Testis (tissue), 3 donors: Measurements from ENCODE around the gene RASGRF1. TPM values are rescaled to one million over a fixed set of nuclear protein-coding genes. Genes with fewer than 3 reads are reported as not detected.

Experiments used
- DNase-seq: peaks from one replicate; pipeline ENCODE4 v3.0.0-alpha.2; 2019
- H3K27ac ChIP-seq, 2 donors: fragments of 200-600 bp; sonication (generic); one replicate each; pipeline ENCODE4 v1.5.1; 2019
- H3K27me3 ChIP-seq: fragments of 200-600 bp; sonication (generic); one replicate; pipeline ENCODE4 v1.5.1; 2019
- H3K36me3 ChIP-seq: fragments of 200-600 bp; sonication (generic); one replicate; pipeline ENCODE4 v1.5.1; 2017; ENCODE audit warnings: low read depth; ENCODE audit errors: missing control alignments
- H3K4me1 ChIP-seq: fragments of 200-600 bp; sonication (generic); one replicate; pipeline ENCODE4 v1.5.1; 2019
- H3K4me3 ChIP-seq, 2 donors: fragments of 200-600 bp; sonication (generic); one replicate each; pipeline ENCODE4 v1.5.1; 2017 to 2019
- H3K9me3 ChIP-seq: fragments of 200-600 bp; sonication (generic); one replicate; pipeline ENCODE4 v1.5.1; 2017
- POLR2A ChIP-seq: fragments of 450-650 bp; IDR thresholded peaks from one replicate; pipeline ENCODE4 v1.6.1; 2017; ENCODE audit warnings: antibody characterized with exemption, mild to moderate bottlenecking, moderate library complexity
- WGBS, 2 donors: methylation state at CpG; one replicate each; pipeline ENCODE4 v1.1.5; 2018; 5-methylcytosine and 5-hydroxymethylcytosine counted together
- intact Hi-C: fragments of 100-400 bp; cut with DNase I; formaldehyde crosslinking; loops from one replicate; pipeline ENCODE4 v1.15.1; 2023; ENCODE audit warnings: low total_unique reads
- polyA plus RNA-seq: library from polyadenylated mRNA; stranded (reverse); fragments of 350-450 nt; fragmentation: Illumina TruSeq; extraction: RNeasy Lipid Tissue Mini Kit (QIAGEN cat#74804); gene quantifications from one replicate; pipeline ENCODE4 v1.2.3, GENCODE V29; 2014; ENCODE audit warnings: low read depth, low replicate concordance; ENCODE audit not compliant: insufficient read depth
- total RNA-seq, 2 donors: library from RNA; depleted of rRNA; stranded (reverse); fragments of >200 nt; gene quantifications; one replicate each; pipeline ENCODE4 v1.2.3, GENCODE V29; 2016
- TF ChIP-seq, protein P1 (sequence below), 3 experiments: fragments of 450-650 bp in 2 of 3; fragments of 200-600 bp in 1 of 3; sonication (generic) in 1 of 3; IDR thresholded peaks; one replicate each; pipeline ENCODE4 v1.5.1; 2016 to 2019; ENCODE audit warnings: antibody characterized with exemption in 3 of 3, mild to moderate bottlenecking in 2 of 3, moderate library complexity in 1 of 3

The RASGRF1 gene
- total and polyA plus RNA-seq, 3 donors from 2014 or later, result 2.6 to 3.3 (median 3.1) TPM

DNA sequence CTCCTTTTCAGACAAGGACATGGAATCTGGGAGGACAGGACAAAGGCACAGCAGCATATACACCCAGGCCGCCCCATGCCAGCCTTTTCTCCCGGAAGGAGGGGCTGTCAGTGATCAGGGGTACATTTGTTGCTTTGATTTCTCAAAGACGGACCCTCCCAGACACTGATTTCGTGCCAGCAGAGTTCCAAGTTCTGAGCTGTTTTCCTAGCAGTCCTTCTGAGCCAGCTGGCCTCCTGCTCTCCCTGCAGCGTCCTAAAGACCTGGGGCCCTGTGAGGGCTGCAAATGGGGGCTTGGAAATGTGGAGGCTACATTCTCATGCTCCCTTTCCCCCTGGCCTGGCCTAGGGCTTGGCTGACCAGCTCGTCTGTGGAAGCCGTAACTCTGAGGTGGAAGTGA, 168.1 kb downstream of the RASGRF1 start:
- Histone ChIP-seq H3K9me3 (no peaks in the 10 kb centered on the region), H3K4me1 (peaks cover 3% of the 10 kb centered on the region), H3K27me3 (no peaks in the 10 kb centered on the region), H3K4me3 (no peak overlapping the region), H3K36me3 (no peaks in the 10 kb centered on the region), H3K27ac (no peak overlapping the region)
- DNase-seq, result no peak
- intact Hi-C loops, result no loop called here
- TF ChIP-seq, protein P1, sequence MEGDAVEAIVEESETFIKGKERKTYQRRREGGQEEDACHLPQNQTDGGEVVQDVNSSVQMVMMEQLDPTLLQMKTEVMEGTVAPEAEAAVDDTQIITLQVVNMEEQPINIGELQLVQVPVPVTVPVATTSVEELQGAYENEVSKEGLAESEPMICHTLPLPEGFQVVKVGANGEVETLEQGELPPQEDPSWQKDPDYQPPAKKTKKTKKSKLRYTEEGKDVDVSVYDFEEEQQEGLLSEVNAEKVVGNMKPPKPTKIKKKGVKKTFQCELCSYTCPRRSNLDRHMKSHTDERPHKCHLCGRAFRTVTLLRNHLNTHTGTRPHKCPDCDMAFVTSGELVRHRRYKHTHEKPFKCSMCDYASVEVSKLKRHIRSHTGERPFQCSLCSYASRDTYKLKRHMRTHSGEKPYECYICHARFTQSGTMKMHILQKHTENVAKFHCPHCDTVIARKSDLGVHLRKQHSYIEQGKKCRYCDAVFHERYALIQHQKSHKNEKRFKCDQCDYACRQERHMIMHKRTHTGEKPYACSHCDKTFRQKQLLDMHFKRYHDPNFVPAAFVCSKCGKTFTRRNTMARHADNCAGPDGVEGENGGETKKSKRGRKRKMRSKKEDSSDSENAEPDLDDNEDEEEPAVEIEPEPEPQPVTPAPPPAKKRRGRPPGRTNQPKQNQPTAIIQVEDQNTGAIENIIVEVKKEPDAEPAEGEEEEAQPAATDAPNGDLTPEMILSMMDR (IDR thresholded peaks at IDR 0.05), result no peak
- no peak for TF ChIP-seq POLR2A
- WGBS, 2 donors, result 69 to 72% methylated on average over 7 of the region's 7 CpGs

GRCh38 chr15:78921940-78922339, 168.6 kb downstream of the RASGRF1 start:
- WGBS, 2 donors, result 89 to 97% methylated on average over 4 to 14 of the region's 14 CpGs
- Histone ChIP-seq H3K4me1 (peaks cover 4% of the 10 kb centered on the region), H3K36me3 (no peaks in the 10 kb centered on the region), H3K4me3 (no peak overlapping the region), H3K27me3 (no peaks in the 10 kb centered on the region), H3K9me3 (no peaks in the 10 kb centered on the region), H3K27ac (no peak overlapping the region)
- DNase-seq, result no peak
- no peak for TF ChIP-seq POLR2A
- TF ChIP-seq, protein P1 (IDR thresholded peaks at IDR 0.05), result no peak
- intact Hi-C loops, result no loop called here

- intact Hi-C loops, result no loop called here
- WGBS, 2 donors, result 81 to 91% methylated on average over 5 to 6 of the region's 6 CpGs
- H3K27me3 ChIP-seq, result no peaks in the 10 kb centered on the region
- H3K4me3 ChIP-seq, result no peak overlapping the region
- H3K36me3 ChIP-seq, result no peaks in the 10 kb centered on the region
- H3K27ac ChIP-seq, result no peak overlapping the region
- no peaks in the 10 kb centered on the region for H3K9me3 ChIP-seq
- DNase-seq, result no peak
- peaks cover 8% of the 10 kb centered on the region for H3K4me1 ChIP-seq
- TF ChIP-seq POLR2A, result no peak
- TF ChIP-seq, protein P1 (IDR thresholded peaks at IDR 0.05), result no peak
Measured at GRCh38 chr15:78921517-78921916, 169.1 kb downstream of the RASGRF1 start.

- WGBS, 2 donors, result 80 to 86% methylated on average over 4 of the region's 4 CpGs
Measured at GRCh38 chr15:78917888-78918287, 172.7 kb downstream of the RASGRF1 start.

DNA sequence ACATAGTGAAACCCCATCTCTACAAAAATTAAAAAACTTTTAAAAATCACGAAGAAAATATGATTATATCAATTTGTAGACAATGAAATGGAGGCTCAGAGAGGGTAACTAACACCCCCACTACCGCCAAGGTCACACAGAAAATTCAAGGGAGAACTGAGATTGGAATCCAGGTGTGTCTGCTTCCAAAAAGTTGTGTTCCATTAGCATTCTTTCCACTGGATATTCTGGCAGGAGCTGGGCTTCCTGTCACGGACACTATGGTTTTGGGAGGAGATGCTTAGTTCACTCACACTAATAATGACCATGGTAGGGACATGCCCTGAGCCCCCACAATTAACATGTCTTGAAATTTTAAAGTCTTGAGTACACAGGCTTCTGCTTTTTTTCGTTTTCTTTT, 174.5 kb downstream of the RASGRF1 start:
- TF ChIP-seq POLR2A, result no peak
- TF ChIP-seq, protein P1 (IDR thresholded peaks at IDR 0.05), result no peak
- Histone ChIP-seq H3K27ac (peak overlapping the region; percentile 48 to 83), H3K9me3 (no peaks in the 10 kb centered on the region), H3K36me3 (no peaks in the 10 kb centered on the region), H3K4me1 (peaks cover 31% of the 10 kb centered on the region), H3K27me3 (no peaks in the 10 kb centered on the region), H3K4me3 (no peak overlapping the region)
- WGBS, 2 donors, result 68 to 77% methylated on average over 4 of the region's 4 CpGs
- intact Hi-C loops, result no loop called here
- DNase-seq, result no peak

More at GRCh38 chr15:78917888-78918287, 172.7 kb downstream of the RASGRF1 start:
- TF ChIP-seq, protein P1 (IDR thresholded peaks at IDR 0.05), result no peak
- no peak for TF ChIP-seq POLR2A
- Histone ChIP-seq H3K9me3 (no peaks in the 10 kb centered on the region), H3K27ac (peak overlapping the region in 1 of 2 donors; percentile 83), H3K36me3 (no peaks in the 10 kb centered on the region), H3K4me3 (no peak overlapping the region), H3K27me3 (no peaks in the 10 kb centered on the region), H3K4me1 (peaks cover 34% of the 10 kb centered on the region)
- intact Hi-C loops, result no loop called here
- DNase-seq, result no peak
